Measurements from ENCODE around the gene EDN2.

Gene EDN2

DNA sequence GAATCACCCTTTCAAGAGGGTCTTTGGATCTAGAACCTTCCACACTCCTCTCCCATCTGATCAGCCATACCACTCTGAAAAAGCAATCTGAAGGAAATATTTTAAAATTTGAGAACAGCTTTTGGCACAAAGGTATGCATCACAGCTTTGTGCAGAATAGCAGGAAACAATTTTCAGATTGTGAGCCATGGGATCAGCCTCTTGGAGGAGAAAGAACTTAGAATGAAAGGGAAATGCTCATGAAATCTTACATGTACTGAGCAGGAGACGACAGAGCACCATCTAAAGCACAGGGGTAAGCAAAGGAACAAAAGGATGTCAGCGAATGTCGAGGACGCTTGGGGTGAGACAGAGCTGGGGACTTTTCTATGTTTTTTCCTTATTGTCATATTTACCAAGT, 54.4 kb downstream of the EDN2 start:
- TF ChIP-seq, protein P1, sequence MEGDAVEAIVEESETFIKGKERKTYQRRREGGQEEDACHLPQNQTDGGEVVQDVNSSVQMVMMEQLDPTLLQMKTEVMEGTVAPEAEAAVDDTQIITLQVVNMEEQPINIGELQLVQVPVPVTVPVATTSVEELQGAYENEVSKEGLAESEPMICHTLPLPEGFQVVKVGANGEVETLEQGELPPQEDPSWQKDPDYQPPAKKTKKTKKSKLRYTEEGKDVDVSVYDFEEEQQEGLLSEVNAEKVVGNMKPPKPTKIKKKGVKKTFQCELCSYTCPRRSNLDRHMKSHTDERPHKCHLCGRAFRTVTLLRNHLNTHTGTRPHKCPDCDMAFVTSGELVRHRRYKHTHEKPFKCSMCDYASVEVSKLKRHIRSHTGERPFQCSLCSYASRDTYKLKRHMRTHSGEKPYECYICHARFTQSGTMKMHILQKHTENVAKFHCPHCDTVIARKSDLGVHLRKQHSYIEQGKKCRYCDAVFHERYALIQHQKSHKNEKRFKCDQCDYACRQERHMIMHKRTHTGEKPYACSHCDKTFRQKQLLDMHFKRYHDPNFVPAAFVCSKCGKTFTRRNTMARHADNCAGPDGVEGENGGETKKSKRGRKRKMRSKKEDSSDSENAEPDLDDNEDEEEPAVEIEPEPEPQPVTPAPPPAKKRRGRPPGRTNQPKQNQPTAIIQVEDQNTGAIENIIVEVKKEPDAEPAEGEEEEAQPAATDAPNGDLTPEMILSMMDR (IDR thresholded peaks at IDR 0.05), result no peak
- no peak overlapping the region for H3K4me3 ChIP-seq (ENCODE audit: low read depth in 1 of 2, low read length in 1 of 2)
- no peaks in the 10 kb centered on the region for H3K36me3 ChIP-seq
- peaks cover 24 to 25% of the 10 kb centered on the region in 2 experiments for H3K4me1 ChIP-seq (ENCODE audit: control insufficient read depth in 1 of 2, insufficient read depth in 1 of 2, low read depth in 1 of 2, low read length in 1 of 2)
- no peak overlapping the region for H3K27ac ChIP-seq
- H3K27me3 ChIP-seq, result peaks cover 17% of the 10 kb centered on the region
- no peaks in the 10 kb centered on the region for H3K9me3 ChIP-seq

DNA sequence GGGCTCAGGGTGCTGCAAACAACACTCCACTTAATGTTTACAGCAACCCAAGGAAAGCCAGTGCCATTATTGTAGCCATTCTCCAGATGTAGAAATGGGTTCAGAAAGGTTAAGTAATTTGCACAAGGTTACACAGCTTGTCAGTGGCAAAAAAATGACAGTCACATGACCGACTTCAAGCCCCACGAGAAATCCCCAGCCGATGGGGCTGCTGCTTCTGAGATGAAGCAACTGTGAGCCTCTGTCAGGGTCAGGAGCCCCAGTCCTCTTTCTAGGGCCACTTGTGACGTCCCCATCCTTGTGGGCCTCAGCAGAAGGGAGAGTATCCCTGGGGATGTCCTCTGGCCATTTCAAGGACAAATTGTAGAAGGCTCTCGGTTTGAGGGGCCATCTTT, 54.8 kb downstream of the EDN2 start:
- no peaks in the 10 kb centered on the region for H3K9me3 ChIP-seq
- H3K27ac ChIP-seq, result peak overlapping the region; percentile 87
- H3K4me1 ChIP-seq (ENCODE audit: control insufficient read depth in 1 of 2, insufficient read depth in 1 of 2, low read depth in 1 of 2, low read length in 1 of 2), result peaks cover 24 to 25% of the 10 kb centered on the region in 2 experiments
- H3K4me3 ChIP-seq (ENCODE audit: low read depth in 1 of 2, low read length in 1 of 2), result no peak overlapping the region
- H3K36me3 ChIP-seq, result no peaks in the 10 kb centered on the region
- TF ChIP-seq, protein P1 (IDR thresholded peaks at IDR 0.05), result no peak
- H3K27me3 ChIP-seq, result peaks cover 13% of the 10 kb centered on the region
